HG03575 (cell line): ENCODE measurements around the gene STK38L.

Source experiments
- ATAC-seq: cut with Tn5 transposase; IDR thresholded peaks from one replicate; pipeline ENCODE4 v1.9.1; 2021; ENCODE audit not compliant: unreplicated experiment, insufficient number of reproducible peaks, low FRiP score; ENCODE audit errors: extremely low read depth

STK38L gene

DNA sequence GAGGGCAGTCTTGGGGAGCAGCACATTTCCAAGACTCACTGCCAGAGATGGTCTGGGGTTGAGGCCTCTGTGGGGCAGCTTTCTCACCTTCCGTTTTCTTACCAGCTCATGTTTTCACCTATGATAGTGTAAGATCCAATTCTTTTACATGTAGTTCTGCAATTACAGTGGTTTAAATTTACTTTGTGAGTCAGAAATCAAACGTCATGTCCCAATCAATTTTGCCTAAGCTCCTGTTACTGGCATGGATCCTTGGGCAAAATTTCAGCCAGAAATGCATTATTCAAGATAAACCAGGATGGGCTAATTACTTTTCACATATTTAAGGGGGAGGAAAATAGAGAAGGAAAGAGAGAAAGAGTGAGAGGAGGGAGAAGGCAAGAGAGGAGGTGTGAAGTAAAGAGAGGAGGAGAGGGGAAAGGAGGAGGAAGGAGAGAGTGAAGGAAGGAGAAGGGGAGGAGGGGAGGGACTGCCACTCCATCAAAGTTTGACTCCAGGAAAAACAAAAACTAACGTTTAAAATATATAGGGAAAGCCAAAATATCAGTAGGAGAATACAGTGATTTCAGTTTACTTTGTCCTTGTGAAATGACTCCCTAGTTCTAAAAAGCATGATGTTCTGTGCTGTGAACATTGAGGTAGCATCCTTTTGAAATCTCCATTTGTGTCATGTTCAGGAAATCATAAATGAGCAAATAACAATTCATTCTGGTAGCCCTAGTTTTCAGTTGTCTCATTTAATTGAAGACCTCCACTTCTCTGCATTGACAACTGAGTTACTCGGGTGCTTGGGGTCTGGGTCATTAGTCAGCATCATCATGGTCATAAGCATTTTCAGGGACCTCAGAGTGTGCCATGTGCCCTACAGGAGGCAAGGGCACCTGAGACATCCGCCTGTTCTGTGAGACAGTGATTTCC is 91.5 kb downstream of the STK38L start:
- no peak for ATAC-seq

DNA sequence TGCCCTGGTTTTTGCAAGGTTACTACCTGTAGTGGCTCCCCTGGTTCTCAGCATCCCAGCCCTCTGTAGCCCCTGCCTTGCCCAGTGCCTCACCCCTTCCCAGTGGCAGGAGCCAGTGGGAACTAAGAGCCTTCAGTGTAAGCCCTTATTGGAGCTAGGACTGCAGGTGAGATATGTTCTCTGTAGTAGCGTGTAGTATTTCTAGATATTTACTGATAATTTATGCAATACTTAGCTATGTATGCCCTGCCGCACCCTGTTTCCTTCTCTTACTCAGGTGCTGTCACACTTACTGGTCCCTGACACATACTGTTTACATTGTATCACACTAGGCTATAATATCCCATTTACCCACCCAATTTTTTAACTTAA is 92.2 kb downstream of the STK38L start:
- no peak for ATAC-seq

DNA sequence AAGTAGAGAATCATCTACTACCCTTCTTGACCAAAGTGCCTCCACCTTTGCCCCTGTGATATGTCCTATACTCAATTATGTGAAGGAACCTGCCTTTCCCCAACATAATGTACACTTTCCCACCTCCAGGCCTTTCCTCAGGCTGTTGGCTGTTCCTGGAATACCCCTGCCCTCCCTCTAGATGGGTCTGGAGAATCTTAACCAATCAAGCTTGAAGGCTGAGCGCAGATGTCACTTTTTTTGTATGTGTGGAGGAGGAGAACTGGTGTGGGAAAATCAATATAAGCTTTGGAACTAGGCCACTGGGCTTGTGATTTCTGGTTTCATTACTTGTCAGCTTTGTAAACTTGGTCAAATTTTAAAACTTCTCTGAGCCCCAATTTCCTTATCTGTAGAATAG is 93.3 kb downstream of the STK38L start:
- ATAC-seq, result no peak

DNA sequence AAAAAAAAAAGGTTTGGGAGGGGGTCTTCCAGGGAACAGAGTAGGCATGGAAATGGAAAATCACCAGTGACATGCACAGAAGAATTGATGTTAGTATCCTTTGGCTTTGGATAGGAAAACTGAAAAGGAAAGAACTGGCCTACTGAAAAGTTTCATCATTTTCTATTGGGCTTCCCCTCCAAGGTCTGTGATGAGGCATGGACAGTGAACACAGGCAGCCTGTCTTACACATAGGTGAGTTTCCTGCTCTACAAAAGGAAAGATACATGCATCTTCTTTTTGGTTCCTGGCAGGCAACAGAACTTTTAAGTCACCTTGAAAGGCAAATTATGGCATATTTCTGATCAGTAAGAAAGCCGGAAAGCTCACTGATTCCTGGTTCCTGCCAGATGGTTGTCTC is 94.4 kb downstream of the STK38L start:
- ATAC-seq, result no peak

DNA sequence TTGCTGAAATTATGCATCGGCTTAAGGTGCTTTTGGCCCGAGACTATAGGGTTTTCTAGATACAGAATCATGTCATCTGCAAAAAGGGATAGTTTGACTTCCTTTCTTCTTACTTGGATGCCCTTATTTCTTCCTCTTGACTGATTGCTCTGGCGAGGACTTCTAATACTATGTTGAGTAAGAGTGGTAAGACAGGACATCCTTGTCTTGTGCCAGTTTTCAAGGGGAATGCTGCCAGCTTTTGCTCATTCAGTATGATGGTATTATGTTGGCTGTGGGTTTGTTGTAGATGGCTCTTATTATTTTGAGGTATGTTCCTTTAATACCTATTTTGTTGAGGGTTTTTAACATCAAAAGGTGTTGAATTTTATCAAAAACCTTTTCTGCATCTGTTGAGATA is 96.9 kb downstream of the STK38L start:
- no peak for ATAC-seq

DNA sequence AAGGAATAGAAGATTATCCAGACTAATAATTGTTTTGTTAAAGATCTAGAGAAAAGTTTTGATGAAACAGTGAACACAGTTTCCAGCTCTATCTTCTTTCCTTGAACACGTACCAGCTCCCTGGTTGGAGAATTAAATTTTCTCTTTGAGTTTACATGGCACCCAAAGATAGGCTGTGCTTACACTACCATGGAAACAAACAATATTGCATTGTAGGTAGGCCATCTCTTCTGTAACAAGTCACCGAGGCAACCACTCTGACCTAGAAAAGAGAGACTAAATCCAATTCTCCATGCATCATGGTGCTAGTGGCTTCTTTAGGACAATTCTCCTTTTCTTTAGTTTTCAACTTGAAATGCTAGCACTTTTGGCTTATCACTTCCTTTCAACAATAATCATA is 98.5 kb downstream of the STK38L start:
- no peak for ATAC-seq

DNA sequence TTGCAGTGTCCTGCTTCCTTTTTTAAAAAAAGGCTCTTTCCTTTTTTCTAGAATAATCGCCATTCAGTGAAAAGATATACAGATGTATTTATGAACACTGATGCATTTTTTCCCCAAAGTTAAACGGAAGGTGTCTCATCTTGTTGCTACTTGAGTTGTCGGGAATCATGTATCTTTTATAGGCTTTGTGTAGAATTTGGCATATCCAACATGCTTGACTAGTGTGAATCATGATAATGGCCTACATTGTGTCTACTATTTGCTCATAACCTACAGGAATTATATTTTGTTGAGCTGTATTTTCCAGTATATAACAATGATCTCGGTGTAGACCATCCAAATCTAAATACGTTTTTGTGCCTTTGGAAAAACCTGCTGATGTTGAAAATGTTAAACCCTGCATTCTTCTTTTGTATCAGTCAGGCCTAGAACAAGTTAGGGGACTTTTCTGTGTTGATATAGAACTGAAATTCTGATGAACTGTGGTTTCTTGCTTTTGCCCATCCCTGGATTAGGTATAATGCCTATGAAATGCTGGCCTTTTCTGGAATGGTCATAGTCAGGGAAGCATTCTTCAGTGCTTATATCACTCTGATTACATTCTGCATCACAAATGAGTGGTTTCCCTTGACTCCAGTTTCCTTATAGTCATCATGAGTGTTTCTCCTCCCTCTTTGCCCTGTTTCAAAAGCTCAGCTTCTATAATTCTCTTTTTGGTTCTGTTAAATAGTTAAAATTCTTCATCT is 99.3 kb downstream of the STK38L start:
- no peak for ATAC-seq

DNA sequence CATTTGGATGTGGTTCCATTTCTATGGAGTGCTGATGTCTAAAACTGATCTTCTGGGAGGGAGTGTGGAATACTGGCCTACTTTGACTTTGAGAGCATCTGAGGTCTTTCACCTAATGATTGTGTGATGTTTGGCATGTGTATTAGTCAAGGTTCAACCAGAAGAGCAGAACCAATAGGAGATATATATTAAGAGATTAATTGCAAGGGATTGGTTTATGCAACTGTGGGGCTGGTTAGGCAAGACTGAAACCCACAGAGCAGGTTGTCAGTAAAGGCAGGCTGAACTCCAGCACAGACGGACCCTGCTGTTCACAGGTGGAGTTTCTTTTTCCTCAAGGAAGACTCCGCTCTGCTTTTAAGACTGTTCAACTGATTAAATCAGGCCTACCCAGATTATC is 100.2 kb downstream of the STK38L start:
- ATAC-seq, result no peak

DNA sequence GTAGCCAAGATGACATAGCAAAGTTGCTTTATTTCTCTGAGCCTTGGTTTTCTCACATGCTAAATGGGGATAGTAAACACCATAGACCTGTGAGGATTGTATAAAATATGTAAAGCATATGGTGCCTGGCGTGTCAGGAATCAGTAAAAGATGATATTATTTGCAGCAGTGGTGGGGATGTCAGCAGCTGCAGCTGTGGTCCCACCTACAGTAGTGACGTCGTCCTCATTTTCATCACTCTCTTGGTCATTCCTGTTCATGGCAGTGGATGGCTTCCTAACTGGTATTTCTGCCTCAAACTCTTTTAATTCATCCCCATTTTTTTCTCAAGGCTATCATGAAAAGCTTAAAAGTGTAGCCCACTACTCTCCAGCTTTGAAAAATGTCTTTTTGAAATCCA is 100.7 kb downstream of the STK38L start:
- no peak for ATAC-seq

DNA sequence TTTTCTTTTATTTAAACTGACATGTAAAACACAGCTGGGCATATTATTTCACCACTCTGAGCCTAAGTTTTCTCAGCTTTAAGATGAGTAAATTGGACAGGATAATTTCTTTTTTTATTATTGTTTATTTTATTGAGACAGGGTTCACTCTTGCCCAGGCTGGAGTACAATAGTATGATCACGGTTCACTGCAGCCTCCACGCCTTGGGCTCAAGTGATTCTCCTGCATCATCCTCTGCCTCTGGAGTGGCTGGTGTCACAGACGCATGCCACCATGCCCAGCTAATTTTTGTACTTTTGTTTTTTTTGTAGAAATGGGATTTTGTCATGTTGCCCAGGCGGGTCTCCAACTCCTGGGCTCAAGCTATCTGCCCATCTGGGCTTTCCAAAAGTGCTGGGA is 101.3 kb downstream of the STK38L start:
- no peak for ATAC-seq

DNA sequence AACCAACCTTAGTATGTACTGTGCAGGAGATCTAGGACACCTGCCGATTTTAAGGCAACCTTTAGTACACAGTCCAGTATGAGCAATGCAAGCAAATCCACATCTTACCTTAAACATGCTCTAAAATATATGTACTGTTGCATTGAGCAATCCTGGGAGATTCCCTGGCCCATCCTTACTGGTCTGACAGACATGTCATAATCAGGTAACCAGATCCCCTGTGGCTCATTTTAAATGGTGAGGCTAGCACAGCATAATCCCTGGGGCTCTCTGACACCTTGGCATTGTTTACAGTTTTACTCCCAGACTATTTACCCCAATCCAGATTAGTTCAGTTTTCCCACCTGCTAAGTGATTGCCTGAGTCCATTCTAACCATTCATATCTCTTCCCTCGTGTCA is 103.7 kb downstream of the STK38L start:
- ATAC-seq, result no peak

DNA sequence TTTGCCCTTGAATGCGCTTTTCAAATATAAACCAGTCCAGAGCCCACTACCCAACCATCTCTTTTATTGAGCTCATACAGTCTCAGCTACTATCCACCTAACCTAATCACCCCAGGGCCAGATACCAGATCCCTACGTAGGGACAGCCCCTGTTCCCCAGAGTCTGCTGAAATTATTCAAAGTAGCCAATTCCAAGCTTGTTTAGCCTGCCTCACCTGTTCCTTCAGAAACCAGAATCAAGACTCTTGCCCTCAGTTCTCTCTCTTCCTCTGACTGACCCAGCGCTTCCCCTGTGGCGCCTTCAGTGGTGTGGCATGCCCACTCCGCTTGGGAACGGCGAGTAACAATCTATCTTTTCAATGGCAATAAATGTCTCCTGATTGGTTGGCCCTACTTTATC is 107.4 kb downstream of the STK38L start:
- no peak for ATAC-seq

DNA sequence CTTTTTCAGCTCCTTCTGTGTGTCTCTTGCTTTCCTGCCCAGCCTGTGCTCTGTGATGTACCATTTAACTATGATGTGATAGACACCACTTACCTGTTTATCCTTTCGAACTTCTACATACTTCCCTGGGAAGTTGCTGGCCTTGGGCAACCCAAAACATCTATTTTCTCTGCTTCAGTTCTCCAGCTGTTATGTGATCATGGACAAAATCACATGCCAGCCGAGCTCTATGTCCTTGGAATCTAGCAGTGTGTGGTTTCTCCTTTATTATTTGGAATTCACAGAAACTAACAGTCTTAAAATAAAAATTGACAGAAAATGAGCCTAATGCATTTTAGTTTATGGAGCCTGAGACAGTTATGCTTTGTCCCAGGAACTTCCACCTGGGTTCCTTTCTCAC is 111.4 kb downstream of the STK38L start:
- no peak for ATAC-seq

DNA sequence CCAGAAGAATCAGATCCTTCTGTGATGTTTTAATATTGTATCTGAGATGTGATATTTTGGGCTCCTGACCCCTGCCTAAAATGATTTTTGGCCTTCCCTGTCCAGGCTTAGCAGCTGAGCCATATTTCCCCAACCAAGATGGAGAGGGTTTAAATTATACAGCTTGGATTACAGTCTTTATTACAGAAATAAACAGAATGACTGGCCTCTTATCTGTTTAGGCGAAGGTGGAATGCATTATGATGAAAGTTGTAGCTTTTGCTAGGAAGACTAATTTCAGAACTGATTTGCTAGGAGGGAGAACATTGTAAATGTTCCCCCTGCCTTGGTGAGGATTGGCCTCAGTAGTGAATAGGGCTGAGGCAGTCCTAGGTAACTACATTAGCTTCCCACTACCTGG is 111.9 kb downstream of the STK38L start:
- no peak for ATAC-seq

DNA sequence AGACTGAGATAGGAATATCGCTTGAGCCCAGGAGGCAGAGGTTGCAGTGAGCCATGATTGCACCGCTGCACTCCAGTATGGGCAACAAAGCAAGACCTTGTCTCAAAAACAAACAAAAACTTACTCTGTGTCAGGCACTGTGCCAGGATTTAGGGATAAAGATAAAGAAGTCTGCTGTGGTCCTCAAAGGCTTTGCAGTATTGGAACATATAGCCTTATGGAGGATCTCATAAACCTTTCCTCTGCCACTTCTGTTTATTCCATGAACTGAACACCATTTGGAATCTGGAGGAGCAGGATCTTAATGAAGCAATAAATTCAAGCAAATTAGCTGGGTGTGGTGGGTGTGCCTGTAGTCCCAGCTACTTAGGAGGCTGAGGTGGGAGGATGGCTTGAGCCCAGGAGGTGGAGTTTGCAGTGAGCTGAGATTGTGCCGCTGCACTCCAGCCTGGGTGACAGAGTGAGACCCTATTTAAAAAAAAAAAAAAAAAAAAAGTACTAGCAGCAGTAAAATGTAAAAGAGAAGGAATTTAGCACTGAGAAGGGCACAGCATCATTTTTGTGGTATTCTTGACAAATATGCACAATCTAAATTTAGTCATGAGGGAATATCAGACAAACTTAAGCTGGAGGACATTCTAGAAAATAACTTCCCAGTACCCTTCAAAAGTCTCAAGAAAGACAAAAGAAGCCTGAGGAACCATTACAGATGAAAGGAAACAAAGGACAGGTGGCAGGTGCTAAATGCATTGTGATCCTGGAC is 115.7 kb downstream of the STK38L start:
- no peak for ATAC-seq

DNA sequence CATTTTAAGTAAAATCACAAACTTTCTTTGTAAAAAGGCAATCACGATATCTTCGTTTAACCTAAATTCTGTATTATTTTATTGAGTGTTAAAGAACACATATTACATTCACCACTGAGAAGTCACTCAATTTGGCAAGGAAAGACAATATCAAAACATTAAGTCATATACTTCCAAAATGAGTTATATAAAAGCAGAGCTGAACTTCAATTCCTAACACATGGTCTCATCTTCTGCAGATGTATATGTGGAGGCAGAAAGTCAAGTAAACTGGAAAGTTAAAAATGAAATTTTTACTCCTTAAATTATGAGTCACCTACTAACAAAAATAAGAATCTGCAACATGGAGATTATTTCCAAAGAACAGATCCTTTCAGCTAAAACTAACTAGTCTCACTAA is 117.3 kb downstream of the STK38L start:
- ATAC-seq, result no peak

DNA sequence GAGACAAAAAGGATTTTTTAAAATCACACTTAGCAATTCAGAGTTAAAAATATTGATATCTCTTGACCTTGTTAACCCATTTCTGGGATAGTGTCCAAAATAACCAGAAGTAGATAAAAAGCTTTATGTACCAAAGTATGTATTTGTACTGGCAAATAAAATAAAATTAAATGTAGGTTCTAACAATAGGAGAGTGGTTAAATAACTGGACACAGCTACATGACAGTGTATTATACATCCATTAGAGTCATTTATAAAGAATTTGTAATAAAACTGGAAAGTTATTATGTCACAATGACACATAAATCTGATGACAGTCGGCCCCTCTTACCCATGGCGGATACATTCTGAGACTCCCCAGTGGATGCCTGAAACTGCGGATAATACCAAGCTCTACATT is 122.5 kb downstream of the STK38L start:
- ATAC-seq, result no peak

DNA sequence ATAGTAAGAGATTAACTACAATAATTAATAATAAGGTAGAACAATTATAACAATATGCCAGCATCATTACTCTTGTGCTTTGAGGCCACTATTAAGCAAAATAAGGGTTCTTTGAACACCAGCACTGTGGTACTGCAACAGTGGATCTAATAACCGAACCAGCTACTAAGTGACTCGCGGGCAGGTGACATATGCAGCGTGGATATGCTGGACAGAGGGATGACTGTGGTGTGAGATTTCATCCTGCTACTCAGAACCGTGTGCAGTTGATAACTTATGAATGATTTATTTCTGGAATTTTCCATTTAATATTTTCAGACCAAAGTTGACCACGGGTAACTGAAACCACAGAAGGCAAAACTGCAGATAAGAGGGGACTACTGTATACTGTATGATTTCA is 123.0 kb downstream of the STK38L start:
- no peak for ATAC-seq
